B cell (primary cell): ENCODE data around the gene TDRD9. TPM values are rescaled to one million over a fixed set of nuclear protein-coding genes. Genes with fewer than 3 reads are reported as not detected.

ENCODE experiments used
- ATAC-seq: fragments of 200-7000 bp; cut with Tn5 transposase; one replicate; pipeline ENCODE4 v1.10.0; 2021; ENCODE audit warnings: low read depth, mild to moderate bottlenecking, moderate number of reproducible peaks, moderate library complexity
- CTCF ChIA-PET: fragments of 350-600 bp; sonication (Branson Sonifier 250); formaldehyde crosslinking; loops from one replicate; lab custom pipeline; 2021; ENCODE audit warnings: antibody characterized with exemption, inconsistent platforms; lab: Charles Lee
- POLR2A ChIA-PET: fragments of 350-600 bp; sonication (Branson Sonifier 250); formaldehyde crosslinking; loops from one replicate; lab custom pipeline; 2021; ENCODE audit warnings: antibody characterized with exemption; lab: Charles Lee
- DNase-seq: peaks from one replicate; pipeline ENCODE4 v3.0.0; 2013
- H2AFZ ChIP-seq: 2 replicates; pipeline ENCODE4 v1.6.1; 2012; ENCODE audit warnings: mild to moderate bottlenecking, low read depth, low read length; ENCODE audit not compliant: insufficient read depth, poor library complexity, severe bottlenecking
- H3K27ac ChIP-seq, 2 donors: 1 replicate in 1 of 2; 2 replicates in 1 of 2; pipeline ENCODE4 v1.5.1; 2012 to 2013; ENCODE audit warnings: low read length in 2 of 2, mild to moderate bottlenecking in 2 of 2, moderate library complexity in 1 of 2
- H3K27me3 ChIP-seq, 4 experiments: fragments of 200-600 bp in 1 of 4; sonication (generic) in 1 of 4; replicated peaks in 1 of 4; 1 replicate in 2 of 4; 2 replicates in 2 of 4; pipeline versions ENCODE4 v1.6.1 to v1.7.0; 2013 to 2016; ENCODE audit warnings: low read length in 3 of 4, mild to moderate bottlenecking in 2 of 4, mixed read lengths in 1 of 4, moderate library complexity in 1 of 4; ENCODE audit not compliant: insufficient read depth in 4 of 4, control insufficient read depth in 3 of 4; ENCODE audit errors: control extremely low read depth in 1 of 4
- H3K36me3 ChIP-seq, 2 experiments: replicated peaks in 1 of 2; 1 replicate in 1 of 2; 2 replicates in 1 of 2; pipeline versions ENCODE4 v1.6.1 to v1.7.1; 2013; ENCODE audit warnings: low read length in 1 of 2; ENCODE audit not compliant: insufficient read depth in 2 of 2, control insufficient read depth in 1 of 2; ENCODE audit errors: control extremely low read depth in 1 of 2, extremely low read depth in 1 of 2
- H3K4me1 ChIP-seq, 2 donors: fragments of 200-600 bp in 1 of 2; sonication (generic) in 1 of 2; 1 replicate in 1 of 2; 2 replicates in 1 of 2; pipeline versions ENCODE4 v1.5.1 to v1.6.1; 2013 to 2017; ENCODE audit warnings: low read length in 2 of 2; ENCODE audit not compliant: control insufficient read depth in 2 of 2, insufficient read depth in 2 of 2
- H3K4me2 ChIP-seq: replicated peaks from 2 replicates; pipeline ENCODE3; 2012; ENCODE audit warnings: mild to moderate bottlenecking, low read depth, low read length; ENCODE audit not compliant: poor library complexity, severe bottlenecking
- H3K4me3 ChIP-seq, 5 experiments: fragments of 200-600 bp in 1 of 5; sonication (generic) in 1 of 5; 1 replicate in 3 of 5; 2 replicates in 2 of 5; pipeline versions ENCODE4 v1.5.1 to v1.7.0; 2011 to 2016; ENCODE audit warnings: low read length in 4 of 5, mild to moderate bottlenecking in 4 of 5, low read depth in 2 of 5, control low read depth in 1 of 5, moderate library complexity in 1 of 5; ENCODE audit not compliant: insufficient read depth in 1 of 5; ENCODE audit errors: control extremely low read depth in 1 of 5, extremely low read depth in 1 of 5
- H3K79me2 ChIP-seq: fragments of 200-600 bp; sonication (generic); one replicate; pipeline ENCODE4 v1.6.0; 2016; ENCODE audit warnings: low read length; ENCODE audit not compliant: control insufficient read depth, insufficient read depth
- H3K9ac ChIP-seq: fragments of 200-600 bp; sonication (generic); 2 replicates; pipeline ENCODE4 v1.6.1; 2017; ENCODE audit warnings: mild to moderate bottlenecking, low read length, moderate library complexity
- H3K9me3 ChIP-seq, 3 donors: one replicate each; pipeline versions ENCODE4 v1.6.1 to v1.7.1; 2013; ENCODE audit warnings: low read length in 2 of 3; ENCODE audit not compliant: control insufficient read depth in 2 of 3, insufficient read depth in 1 of 3; ENCODE audit errors: control extremely low read depth in 1 of 3
- H4K20me1 ChIP-seq: 2 replicates; pipeline ENCODE4 v1.6.0; 2012; ENCODE audit warnings: mild to moderate bottlenecking, low read length; ENCODE audit not compliant: insufficient read depth, control insufficient read depth, poor library complexity, severe bottlenecking
- H3K27ac Mint-ChIP-seq: one replicate; pipeline ENCODE4 v1.8.0; 2021; ENCODE audit warnings: mixed read lengths
- H3K27me3 Mint-ChIP-seq: one replicate; pipeline ENCODE4 v1.8.0; 2021; ENCODE audit warnings: mixed read lengths
- H3K4me1 Mint-ChIP-seq: one replicate; pipeline ENCODE4 v1.8.0; 2021; ENCODE audit warnings: mixed read lengths
- H3K4me3 Mint-ChIP-seq: one replicate; pipeline ENCODE4 v1.8.0; 2021; ENCODE audit warnings: mixed read lengths
- H3K9me3 Mint-ChIP-seq: one replicate; pipeline ENCODE4 v1.8.0; 2022; ENCODE audit warnings: mixed read lengths; ENCODE audit not compliant: insufficient read depth
- CTCF ChIP-seq: fragments of 200-600 bp; IDR thresholded peaks from one replicate; pipeline ENCODE4 v1.8.0; 2022; ENCODE audit warnings: antibody characterized with exemption, mild to moderate bottlenecking
- EZH2 ChIP-seq: IDR thresholded peaks from 2 replicates; pipeline ENCODE4 v1.6.1; 2012; ENCODE audit warnings: borderline replicate concordance, low read depth, mild to moderate bottlenecking, moderate library complexity, low read length; ENCODE audit not compliant: insufficient read depth, poor library complexity, severe bottlenecking
- WGBS: methylation state at CpG from one replicate; pipeline ENCODE4 v1.1.5; 2013; ENCODE audit warnings: missing lambda C conversion rate; ENCODE audit not compliant: insufficient coverage; 5-methylcytosine and 5-hydroxymethylcytosine counted together
- intact Hi-C: fragments of 100-400 bp; cut with micrococcal nuclease; formaldehyde crosslinking; loops from one replicate; pipeline ENCODE4 v1.10.0; 2022
- polyA plus RNA-seq: library from polyadenylated mRNA; depleted of rRNA; stranded (reverse); fragments of >200 nt; gene quantifications from 2 replicates; pipeline ENCODE4 v1.2.3, GENCODE V29; 2012
- total RNA-seq, 2 donors: library from RNA; stranded (reverse); fragments of 120-200 nt in 1 of 2; gene quantifications; 1 replicate in 1 of 2; 2 replicates in 1 of 2; pipeline versions ENCODE4 v1.2.3 to v1.2.4, GENCODE V29; 2013 to 2022

TDRD9 gene
- total and polyA plus RNA-seq, 2 donors (not counting 1 experiment from before 2014, with no cell fraction given) = 1.1 to 2.4 TPM

GRCh38 chr14:103920981-103921854, 7.0 kb upstream of the TDRD9 start:
- Histone ChIP-seq H3K9me3 (peaks cover 0 to 3% (median 0%) of the 10 kb centered on the region in 3 donors), H4K20me1 (peaks cover 50% of the 10 kb centered on the region), H3K27ac (peak overlapping the region; percentile 39 to 77), H3K4me3 (peak overlapping the region; percentile 62 to 92 (median 84)), H3K9ac (peak overlapping the region; percentile 72), H3K36me3 (peaks cover 0 to 8% of the 10 kb centered on the region in 2 experiments), H3K27me3 (peaks cover 0 to 5% (median 1%) of the 10 kb centered on the region in 4 experiments), H2AFZ (peak overlapping the region; percentile 90), H3K79me2 (peaks cover 51% of the 10 kb centered on the region), H3K4me2 (peak overlapping the region; percentile 75), H3K4me1 (peaks cover 6 to 12% of the 10 kb centered on the region in 2 donors)
- ChIA-PET POLR2A (interaction anchor here (1.3 kb wide), 1 partner anchor 74 kb away, joined by 5 read pairs; the partner anchor contains the start of gene PPP1R13B), CTCF (interaction anchor here (1.0 to 2.9 kb wide), 4 partner anchors 11 to 112 kb away, joined by 3 to 12 read pairs (median 8); no protein-coding TSS in a partner anchor)
- TF ChIP-seq EZH2 (no peak), CTCF (peak; percentile 95)
- ATAC-seq (peak; percentile 100), DNase-seq (peak; percentile 95)
- under 1% methylated on average over 52 of the region's 58 CpGs for WGBS
- Mint-ChIP-seq H3K27me3 (no peaks in the 10 kb centered on the region), H3K4me1 (peaks cover 15% of the 10 kb centered on the region), H3K9me3 (no peaks in the 10 kb centered on the region), H3K4me3 (peak overlapping the region; percentile 90), H3K27ac (peak overlapping the region; percentile 77)
- intact Hi-C loops = loop anchor here (1.0 to 5.0 kb wide), 5 partner anchors 49 to 589 kb away; partner anchors contain the start of genes BAG5, COA8, EIF5 and PPP1R13B
